ENCODE results near the gene FOXI3.

The FOXI3 gene

DNA sequence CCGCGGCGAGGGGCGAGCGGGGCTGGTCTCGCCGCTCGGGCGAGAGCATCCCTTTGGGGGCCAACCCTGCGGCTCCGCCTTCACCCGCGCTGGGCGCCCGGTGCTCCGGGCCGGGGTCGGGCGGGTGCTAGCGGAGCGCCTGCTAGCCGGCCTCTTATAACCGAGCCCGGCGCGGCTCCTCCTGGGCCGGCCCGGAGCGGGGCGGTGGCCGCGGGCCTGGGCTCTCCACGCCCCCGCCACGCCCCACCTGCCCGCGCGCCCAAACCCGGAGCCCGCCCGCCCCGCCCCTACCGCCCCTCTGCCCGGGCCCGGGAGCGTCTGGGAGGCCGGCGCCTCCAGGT is at the start of gene FOXI3:
Gene FOXI3, minus strand, starts transcription at position 129 of the 341 bp plus-strand sequence. CDS start 158 bp downstream, outside the sequence.
- no peak for DNase-seq

DNA sequence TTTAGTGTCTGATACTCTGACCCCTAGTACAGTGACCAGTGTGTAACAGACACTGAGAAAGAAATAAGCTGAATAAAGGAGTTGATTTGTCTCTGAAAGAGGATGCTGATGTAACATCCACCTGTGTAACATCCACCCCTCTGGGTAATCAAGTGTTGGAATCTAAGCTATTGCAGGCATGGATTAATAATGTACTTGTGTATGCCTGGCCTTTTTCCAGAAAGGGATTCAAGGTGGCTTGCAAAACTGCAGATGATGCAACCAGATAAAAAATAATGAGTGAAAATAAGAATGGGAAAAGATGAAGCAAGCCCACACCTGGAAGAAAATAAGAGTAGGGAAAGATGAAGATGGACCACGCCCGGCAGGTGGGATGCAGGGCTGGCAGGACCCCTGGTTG is 48.2 kb upstream of the FOXI3 start:
- no peak for DNase-seq

DNA sequence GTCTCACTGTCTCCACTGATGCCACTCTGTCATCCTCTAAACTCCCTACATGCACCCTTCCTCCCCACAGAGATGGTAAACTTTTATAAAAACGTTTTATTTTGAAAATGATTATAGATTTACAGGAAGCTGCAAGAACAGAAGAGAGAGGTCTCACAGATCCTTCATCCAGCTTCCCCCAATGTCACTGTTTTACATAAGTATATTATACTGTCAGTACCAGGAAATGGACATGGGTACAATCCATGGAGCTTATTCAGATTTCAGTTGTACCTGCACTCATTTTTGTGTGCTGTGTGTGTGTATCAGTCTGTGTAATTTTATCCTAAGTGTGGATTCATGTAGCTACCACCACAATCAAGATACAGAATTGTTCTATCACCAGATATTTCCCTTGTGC is 46.7 kb upstream of the FOXI3 start:
- DNase-seq = no peak

DNA sequence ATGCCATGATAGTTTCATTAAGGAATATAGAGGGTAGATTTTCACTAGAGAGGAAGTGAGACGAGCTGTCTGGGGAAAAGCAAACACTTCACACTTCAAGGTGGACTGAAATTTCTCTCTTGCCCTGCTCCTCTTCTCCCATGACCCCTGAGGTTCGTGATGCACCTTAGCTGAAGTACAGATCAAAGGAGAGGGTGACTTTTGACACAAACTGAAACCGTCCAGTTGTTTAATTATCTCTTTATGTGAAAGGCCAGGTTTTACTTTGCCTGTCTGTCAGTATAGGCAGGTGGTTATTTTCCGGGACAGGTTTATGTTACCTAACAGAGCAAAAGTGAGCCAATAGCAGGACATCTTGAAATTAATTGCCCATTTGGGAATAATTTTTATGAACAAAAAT is 41.0 kb upstream of the FOXI3 start:
- no peak for DNase-seq

DNA sequence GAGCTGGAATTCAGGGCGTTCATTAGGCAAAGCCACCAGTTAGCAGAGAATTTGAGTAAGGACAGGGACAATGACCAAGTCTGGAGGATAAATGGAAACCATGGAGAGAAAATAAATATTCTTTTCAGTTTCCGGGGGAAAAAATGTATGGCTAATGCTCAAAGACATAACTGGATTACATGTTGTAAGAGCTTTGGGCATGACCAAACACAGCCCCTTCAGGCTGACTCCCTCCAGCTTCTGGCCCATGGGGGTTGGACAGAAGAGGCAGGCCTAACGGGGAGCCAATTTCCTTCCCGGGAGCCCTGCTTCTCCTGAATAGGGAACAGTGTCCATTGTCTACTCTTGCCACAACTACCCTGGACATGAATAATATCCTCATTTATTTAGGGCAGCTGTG is 39.5 kb upstream of the FOXI3 start:
- DNase-seq = no peak

DNA sequence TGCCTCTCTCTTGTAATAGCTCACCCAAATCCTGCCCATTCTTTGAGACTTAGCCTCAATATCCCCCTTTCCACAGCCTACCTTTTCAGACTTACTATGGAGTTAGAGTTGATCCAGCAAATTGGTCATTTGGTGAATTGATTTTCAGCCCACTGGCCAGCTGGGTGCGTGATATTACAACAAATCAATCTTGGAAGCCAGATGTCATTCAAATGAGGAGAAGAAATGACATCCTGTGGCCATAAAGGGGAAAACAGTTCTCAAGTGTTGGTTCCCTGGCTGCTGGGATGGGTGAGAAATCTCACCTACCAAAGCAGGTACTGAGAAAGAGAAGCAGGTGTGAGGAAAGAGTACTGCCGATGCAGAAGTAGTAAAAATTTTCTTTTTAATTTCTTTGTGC is 36.7 kb upstream of the FOXI3 start:
- DNase-seq = no peak

DNA sequence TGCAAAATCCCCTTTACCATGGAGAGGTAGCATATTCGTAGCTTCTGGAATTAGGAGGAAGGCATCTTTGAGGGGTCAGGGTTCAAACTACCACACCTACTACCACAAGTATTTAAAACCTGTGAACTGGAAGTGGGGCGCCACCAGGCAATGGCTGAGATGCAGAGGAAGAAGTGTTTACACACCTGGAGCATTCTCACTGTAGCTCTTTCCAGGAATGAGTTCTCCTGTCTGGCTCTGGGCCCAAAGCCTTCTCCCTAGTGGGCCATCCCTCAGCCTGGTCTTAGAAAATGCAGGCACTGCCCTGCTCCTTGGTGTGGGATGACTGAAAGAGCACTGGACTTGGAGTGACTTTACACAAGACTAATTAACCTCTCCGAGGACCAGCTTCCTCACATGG is 30.7 kb upstream of the FOXI3 start:
- no peak for DNase-seq

DNA sequence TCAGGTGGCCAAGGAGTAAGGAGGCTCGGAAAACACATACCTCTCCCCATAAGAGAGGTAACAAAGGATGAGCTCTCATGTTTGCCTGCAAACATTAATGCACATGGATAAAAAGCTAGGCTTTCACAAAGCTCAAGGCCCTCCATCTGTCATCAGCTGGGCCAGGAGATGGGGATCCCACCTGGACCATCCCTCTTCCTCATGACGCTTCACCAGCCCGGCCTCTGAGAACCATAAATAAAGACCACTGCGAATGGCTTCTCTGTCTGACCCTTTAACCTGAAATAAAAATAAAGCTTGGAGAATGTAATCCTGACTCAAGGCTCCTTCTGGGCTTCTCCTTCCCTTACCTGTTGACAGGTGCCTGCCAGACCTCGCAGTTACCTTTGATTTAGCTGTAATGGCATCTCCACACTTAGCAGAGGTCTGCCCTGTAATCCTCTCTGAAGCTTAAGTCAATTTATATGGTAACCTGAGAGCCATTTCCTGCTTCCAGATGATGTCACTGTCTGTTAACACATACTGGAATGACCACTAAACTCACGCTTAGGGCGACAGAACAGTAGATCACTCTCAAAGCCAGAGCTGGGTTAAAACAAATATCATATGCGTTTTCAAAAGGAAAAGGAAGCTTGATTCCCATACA is 29.3 kb upstream of the FOXI3 start:
- DNase-seq = no peak

DNA sequence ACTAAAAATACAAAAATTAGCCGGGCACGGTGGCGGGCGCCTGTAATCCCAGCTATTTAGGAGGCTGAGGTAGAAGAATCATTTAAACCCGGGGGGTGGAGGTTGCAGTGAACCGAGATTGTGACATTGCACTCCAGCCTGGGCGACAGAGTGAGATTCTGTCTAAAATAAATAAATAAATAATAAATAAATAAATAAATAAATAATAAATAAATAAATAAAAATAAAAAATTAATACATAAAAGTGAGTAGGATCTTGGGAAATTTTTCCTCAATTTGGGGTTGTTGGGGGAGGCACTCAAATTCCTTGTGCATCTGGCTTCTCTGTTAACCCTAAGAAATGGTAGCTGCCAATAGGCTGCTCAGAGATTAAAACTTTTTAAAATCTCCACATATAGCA is 20.3 kb upstream of the FOXI3 start:
- no peak for DNase-seq

DNA sequence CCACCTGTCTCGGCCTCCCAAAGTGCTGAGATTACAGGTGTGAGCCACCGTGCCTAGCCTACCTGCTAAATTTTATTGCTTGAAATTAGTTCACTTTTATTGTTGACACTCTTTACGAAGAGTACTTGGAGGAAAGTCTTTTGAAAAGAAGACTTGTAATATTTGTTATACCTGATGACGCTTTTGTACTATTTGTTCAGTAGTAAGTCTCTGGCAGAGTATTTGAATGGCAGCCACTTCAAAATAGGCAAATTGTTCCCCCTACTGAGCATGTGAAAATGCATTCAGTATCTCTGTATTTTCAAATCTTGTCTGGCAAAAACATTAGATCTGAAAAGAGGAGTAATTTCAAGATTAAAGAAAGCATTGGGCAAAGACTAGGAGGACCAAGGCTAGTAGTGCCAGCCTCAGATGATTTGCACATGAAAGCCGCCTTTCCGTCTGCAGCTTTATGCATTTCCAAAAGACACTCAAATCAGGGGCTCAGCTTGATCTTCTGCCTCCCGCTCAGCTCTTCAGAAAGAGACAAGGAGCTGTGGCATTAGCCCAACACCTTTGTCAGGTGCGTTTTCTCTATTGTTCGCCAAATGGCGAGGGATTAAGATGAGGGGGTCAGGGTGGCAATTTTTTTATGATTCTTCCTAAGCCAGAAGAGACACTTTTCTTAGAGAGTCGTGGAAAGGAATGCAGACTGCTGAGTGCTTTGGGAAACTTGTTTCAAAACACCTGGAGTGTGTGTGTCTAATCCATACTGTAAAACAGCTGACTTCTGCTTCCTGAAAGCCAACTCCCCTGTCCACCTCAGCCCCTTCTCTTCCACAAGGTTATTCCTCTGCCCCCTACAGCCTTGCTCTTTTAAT is 18.8 kb upstream of the FOXI3 start:
- no peak for DNase-seq

DNA sequence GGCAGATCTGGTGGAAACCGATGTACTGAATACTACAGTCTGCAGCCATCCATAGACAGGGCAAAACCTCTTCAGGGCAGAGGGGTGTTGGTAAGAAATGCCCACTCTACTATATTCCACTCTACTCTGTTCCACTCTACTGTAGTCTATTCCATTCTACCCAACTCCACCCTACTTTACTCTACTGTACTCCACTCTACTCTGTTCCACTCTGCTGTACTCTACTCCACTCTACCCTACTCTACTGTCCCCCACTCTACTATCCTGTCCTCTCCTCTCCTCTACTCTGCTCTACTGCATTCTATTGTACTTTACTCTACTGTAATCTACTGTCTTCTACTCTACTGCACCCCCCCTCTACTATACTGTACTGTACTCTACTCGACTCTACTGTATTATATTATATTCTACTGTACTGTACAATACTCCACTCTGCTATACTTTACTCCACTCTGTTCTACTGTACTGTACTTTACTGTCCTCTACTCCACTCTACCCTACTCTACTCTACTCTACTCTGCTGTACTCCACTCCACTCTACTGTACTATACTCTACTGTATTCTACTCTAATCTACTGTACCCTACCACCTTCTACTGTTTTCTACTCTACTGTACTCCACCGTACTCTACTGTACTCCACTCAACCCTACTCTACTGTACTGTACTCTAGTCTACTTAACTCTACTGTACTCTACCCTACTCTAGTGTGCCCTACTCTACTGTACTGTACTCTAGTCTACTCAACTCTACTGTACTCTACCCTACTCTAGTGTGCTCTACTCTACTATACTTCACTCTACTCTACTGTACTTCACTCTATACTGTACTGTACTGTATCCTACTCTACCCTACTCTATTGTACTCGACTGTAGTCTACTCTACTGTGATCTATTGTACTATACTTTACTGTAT is 17.0 kb upstream of the FOXI3 start:
- DNase-seq = no peak

DNA sequence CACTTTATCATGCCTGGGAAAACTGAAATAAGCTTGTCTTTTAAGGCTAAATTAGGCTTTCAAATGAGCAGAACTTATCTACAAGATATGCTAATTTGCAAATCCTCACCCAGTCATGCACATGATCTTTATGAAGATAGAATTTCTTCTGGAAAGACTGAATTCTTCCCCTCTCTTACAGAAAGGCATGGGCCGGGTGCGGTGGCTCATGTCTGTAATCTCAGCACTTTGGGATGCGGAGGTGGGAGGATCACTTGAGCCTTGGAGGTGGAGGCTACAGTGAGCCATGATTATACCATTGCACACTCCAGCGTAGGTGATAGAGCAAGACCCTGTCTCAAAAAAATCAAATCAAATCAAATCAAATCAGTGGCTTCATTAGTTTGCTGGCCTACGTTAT is 11.7 kb upstream of the FOXI3 start:
- DNase-seq = no peak

DNA sequence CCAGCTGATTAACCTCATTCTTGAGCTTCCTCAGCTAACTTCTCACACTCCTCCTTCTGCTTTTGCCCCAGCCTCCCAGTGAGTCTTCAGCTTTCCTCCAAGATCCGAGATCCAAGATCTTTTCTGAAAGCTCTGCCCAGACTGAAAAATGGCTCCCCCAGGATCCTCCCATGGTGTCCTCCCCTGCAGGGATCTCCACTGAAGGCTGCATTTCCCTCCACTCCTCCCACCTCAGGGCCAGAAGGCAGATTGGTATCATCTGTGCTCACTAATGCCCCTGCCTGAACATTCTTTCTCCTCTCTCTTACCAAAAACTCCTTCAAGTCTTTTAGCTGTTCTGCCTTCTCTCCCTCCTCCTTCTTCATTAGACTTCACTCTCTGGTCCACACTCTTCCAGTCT is 6.1 kb upstream of the FOXI3 start:
- DNase-seq = no peak

DNA sequence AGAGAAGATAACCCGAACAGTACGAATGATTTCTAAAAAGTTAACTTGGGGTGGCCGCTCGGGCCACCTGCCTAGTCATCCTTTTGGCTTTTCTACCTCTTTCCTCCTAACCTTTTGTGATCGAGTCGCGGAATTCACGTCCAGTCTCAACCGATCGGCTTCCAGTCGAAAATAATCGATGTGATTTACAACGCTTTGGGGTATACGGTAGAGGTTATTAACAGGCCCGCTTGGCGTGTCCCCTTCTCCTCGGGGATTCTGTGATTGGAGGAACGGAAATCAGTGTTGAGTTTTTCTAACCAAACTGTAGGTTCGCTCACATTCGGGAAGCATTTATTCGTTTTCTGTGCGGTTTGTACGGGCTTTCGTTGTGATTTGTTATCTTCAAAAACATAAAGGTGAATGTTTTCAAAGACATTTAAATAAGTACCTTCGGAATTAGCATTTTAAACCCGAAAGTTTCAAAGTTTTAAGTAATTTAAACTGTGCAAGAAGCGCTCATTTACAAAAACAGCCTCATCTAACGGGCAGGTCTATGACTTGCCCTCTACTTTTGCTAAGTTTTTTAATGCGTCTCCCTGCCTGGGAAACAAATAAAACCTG is 588 bp upstream of the FOXI3 start:
- DNase-seq = no peak

DNA sequence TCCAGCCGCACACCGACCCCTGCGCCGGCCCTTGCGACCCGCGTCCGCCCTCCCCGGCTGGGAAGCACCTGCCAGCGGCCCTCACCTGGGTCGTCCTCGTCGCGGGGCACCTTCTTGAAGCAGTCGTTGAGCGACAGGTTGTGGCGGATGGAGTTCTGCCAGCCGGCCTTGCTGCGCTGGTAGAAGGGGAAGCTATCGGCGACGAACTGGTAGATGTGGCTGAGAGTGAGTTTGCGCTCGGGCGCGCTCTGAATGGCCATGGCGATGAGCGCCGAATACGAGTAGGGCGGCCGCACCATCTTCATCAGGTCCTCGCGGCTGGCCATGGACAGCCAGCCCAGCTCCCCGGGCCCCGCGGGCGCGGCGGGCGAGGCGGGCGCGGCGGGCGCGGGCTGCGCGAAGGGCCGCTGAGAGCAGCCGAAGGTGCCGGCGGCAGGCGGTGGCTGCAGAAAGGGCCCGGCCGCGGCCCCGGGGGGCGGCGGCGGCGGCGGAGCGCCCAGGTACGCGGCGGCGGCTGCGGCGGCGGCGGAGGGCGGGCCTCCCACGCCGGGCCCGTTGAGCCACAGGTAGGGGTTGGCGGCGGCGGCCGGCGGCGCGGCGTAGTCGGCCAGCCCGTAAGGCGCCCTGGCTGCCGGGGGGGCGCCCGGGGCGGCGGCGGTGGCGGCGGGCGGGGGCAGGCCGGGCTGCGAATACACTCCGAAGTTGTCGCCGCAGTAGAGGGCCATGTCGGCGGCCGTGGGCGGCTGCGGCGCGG is 505 bp downstream of the FOXI3 start:
- DNase-seq = peak; percentile 1

DNA sequence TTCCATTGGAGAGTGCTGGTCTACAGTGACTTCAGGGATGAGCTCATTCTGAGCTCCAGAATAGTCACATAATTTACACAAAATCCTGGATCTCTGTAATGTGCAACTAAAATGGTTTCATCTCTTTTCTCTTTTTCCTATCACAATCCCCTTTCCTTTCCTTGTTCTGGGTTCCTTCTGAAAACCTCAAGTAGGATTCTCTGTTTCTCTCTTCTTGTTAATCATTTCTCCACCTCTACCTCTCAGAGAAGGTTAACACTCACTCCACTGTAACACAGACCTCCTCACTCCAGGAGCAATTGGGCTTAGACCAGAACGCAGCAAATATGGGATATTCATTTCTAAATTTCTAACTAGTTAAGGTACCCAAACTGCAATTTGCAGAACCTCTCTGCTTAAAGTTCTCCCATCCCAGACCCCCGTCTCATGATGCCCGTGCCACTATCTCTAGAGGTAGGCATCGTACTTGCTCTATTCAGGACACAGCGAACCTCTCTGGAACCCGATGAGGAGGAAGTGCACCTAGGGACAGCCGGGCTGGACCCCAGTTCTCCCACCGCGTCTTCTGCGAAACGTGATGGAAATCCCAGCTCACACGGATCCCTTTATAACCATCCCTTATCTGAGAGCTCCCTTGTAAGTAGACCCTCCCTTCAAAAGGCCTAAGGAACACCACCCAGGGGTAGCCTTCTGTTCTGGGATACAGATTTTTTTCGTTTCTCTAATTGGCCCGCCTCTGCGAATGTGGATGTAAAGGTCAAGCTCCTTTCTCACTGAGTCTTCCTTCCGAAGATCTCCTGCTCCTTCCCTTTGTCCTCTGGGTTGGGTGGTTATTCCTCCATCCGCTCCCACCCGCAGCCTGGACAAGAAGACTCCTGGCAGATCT is 1.3 kb downstream of the FOXI3 start:
- DNase-seq = no peak

DNA sequence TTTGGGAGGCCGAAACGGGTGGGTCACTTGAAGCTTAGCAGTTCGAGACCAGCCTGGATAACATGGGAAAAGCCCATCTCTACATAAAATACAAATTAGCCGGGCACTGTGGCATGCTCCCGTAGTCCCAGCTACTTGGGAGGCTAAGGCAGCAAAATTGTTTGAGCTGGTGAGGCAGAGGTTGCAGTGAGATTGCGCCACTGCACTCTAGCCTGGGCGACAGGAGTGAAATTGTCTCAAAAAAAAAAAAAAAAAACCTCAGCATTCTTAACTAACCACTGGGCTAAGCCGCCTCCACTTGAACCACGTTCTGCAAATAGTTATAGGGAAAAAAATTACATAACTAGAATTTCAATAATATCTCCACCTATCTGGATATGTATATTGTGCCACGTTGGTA is 2.3 kb downstream of the FOXI3 start:
- no peak for DNase-seq

DNA sequence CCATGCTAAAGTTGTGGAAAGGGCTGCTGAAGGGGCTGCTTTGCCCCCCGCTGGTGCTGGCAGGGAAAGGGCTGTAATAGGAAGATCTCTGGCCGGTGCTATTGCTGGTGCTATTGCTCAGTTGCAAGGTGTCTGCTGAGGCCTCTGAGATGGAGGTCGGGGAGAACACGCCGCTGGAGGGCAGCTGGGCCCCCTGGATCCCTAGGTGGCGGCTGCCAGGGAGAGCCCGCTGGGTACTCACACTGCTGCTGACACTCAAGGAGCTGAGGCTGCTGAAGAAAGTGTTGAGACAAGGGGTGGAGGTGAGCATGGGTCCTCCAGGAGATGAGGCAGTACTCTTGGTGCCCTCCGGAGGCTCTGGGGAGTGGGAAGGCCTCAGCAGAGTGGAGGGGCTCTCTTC is 4.2 kb downstream of the FOXI3 start:
- no peak for DNase-seq

DNA sequence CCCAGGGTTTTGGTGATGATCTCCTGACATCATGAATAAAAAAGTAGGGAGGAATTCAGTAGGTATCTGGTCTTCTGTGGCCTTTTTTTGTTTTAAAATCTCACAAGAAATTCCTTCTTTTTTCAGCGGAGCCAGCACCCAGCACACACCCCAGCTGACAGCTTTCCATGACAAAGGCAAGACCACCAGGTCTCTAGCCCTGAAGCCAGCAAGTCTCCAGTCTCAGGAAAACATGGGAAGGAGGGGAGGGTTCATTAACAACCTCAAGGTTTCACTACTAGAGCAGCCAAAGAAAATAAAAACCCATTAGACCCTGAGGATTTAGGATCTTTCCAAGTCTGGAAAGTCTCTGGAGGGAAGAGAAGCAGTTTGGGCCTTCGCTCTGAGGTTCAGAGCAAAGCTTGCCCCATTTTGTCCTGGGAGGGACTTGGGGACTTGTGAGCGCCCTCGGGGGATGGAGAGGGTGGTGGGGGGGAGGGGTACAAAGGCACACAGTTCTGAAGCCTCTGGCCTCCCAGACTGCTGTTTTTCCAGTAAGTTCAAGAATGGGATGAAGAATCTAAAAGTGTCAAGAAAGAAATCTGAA is 9.0 kb downstream of the FOXI3 start:
- DNase-seq = no peak

DNA sequence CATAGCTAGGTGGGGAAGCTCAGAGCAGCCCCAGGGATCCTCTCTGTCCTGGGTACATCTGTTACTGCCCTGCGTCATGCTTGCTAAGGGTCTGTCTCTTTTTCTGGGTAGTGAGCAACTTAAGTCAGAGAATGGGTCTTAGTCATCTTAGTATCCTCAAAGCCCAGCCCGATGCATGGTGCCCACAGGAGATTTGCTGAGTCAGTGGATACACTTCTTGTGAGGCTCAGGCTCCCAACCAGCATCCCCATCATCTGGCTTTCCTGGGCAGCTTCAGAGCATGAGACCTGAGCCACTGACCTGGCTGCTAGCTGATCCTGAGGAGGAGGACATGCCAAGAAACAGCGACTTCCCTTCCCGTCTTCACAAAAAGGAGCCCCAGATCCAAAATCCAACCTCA is 10.0 kb downstream of the FOXI3 start:
- no peak for DNase-seq

DNA sequence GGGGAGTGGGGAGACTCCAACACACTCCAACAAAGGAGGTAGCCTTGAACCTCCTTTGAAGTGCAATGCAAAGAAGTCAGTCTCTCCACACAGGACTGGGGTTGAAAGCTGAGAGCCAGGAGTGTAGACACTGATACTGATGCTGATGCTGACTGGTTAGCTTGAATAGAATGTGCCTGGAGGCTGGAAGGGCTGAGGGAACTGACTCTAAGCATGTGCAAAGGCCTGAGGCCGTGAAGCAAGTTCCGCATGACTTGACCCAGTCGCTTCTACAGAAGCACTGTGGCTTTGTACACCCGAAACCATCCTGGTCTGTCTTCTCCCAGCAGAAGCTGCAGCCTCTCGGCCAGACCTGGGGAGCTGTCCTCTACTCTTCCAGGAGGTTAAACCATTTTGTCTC is 10.4 kb downstream of the FOXI3 start:
- DNase-seq = no peak
